Keratinocyte (primary cell): ENCODE data around the gene EMILIN1.

Experiments used
- EZH2 ChIP-seq: IDR thresholded peaks from one replicate; pipeline ENCODE4 v1.6.1; 2012; ENCODE audit warnings: inconsistent platforms, mild to moderate bottlenecking, low read length, moderate library complexity
- TF ChIP-seq, protein P1 (sequence below), 3 experiments: IDR thresholded peaks in 1 of 3; conservative IDR thresholded peaks in 1 of 3; optimal IDR thresholded peaks in 1 of 3; 2 replicates in 2 of 3; 3 replicates in 1 of 3; pipeline versions ENCODE3 to v1.5.1; 2011; ENCODE audit warnings: low read length in 3 of 3, mild to moderate bottlenecking in 3 of 3, moderate library complexity in 2 of 3, control low read depth in 1 of 3, inconsistent platforms in 1 of 3; ENCODE audit not compliant: insufficient read depth in 2 of 3; ENCODE audit errors: extremely low read depth in 1 of 3

DNA sequence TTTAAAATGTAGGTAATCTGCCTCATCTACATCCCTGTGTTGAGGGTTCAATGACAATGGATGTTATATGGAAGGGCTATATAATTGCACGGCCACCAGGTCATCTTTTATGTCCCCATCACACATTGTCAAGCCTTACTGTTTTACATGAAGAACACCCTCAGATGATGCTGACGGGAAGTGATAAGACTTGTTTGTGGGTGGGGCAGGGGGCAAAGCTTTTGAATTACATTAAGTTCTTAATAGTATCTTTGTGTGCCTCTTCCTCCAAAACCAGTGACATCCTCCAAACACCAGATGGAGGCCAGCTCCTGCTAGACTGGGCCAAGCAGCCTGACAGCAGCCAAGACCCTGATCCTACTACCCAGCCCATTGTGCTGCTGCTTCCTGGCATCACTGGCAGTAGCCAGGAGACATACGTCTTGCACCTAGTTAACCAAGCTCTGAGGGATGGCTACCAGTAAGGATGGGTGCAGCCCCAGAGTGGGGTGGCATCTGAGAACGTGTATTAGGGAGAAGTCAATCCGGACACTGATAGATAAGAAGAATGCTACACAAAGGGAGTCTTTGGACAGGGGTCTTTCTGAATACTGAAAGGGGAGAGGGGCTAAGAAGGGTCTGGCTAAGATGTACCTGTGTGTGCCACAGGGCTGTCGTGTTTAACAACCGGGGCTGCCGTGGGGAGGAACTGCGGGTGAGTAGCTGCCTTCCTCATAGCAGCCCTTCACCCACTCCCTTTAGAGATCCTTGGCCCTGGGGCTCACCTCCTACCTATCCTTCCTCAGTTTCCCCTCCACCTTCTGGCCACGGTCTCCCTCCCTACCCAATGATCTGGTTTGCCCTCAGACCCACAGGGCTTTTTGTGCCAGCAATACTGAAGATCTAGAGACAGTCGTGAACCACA is 50.5 kb downstream of the EMILIN1 start:
- TF ChIP-seq, protein P1, sequence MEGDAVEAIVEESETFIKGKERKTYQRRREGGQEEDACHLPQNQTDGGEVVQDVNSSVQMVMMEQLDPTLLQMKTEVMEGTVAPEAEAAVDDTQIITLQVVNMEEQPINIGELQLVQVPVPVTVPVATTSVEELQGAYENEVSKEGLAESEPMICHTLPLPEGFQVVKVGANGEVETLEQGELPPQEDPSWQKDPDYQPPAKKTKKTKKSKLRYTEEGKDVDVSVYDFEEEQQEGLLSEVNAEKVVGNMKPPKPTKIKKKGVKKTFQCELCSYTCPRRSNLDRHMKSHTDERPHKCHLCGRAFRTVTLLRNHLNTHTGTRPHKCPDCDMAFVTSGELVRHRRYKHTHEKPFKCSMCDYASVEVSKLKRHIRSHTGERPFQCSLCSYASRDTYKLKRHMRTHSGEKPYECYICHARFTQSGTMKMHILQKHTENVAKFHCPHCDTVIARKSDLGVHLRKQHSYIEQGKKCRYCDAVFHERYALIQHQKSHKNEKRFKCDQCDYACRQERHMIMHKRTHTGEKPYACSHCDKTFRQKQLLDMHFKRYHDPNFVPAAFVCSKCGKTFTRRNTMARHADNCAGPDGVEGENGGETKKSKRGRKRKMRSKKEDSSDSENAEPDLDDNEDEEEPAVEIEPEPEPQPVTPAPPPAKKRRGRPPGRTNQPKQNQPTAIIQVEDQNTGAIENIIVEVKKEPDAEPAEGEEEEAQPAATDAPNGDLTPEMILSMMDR (optimal IDR thresholded peaks at IDR 0.05 in 1 of 3, IDR thresholded peaks at IDR 0.05 in 1 of 3, conservative IDR thresholded peaks at IDR 0.05 in 1 of 3; ENCODE audit: extremely low read depth in 1 of 3, insufficient read depth in 2 of 3, low read length in 3 of 3), result no peak
- TF ChIP-seq EZH2, result no peak
